NT2/D1 (cell line): ENCODE results near the gene TTC34.

Experiments used
- YY1 ChIP-seq: IDR thresholded peaks from 2 replicates; pipeline ENCODE4 v1.6.1; 2011; ENCODE audit not compliant: insufficient read length, insufficient read depth
- ZNF274 ChIP-seq: IDR thresholded peaks from 2 replicates; pipeline ENCODE4 v1.6.1; 2011; ENCODE audit warnings: mild to moderate bottlenecking, low read depth, low read length

DNA sequence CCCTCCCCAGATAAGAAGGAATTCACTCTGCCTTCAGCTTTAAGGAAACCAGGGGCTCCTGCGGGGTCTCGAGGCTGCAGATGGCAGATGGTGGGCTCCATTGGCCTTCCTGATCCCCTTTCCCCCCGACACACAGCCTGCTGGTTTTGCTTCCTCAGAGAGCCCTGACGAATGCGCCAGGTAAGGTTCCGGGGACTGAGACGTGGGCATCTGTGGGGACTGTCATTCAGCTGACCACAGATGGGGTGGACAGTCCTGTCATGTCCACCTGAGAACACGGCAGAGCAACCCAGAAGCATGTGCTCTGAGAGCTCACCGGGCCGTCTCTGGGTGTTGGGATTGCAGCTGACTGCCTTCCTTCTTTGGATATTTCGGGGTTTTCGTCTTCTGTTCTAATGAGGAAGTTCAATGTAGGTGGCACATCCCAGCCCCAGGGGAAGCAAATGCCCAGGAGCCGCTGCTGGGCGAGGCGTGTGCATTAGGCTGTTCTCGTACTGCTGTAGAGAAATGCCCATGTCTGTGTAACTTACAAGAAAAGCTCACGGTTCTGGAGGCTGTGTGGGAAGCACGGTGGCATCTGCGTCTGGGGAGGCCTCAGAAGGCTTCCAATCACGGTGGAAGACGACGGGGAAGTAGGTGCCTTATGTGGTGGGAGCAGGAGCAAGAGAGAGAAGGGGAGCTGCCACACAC lies 22.6 kb upstream of the TTC34 start:
- TF ChIP-seq ZNF274 (no peak), YY1 (no peak)
